Testis (tissue), 2 donors: ENCODE measurements around the gene PCID2.

ENCODE experiments used
- CTCF ChIP-seq, 3 experiments: fragments of 450-650 bp in 2 of 3; fragments of 200-600 bp in 1 of 3; sonication (generic) in 1 of 3; IDR thresholded peaks; one replicate each; pipeline ENCODE4 v1.5.1; 2016 to 2019; ENCODE audit warnings: antibody characterized with exemption in 3 of 3, mild to moderate bottlenecking in 2 of 3, moderate library complexity in 1 of 3
- POLR2A ChIP-seq: fragments of 450-650 bp; IDR thresholded peaks from one replicate; pipeline ENCODE4 v1.6.1; 2017; ENCODE audit warnings: antibody characterized with exemption, mild to moderate bottlenecking, moderate library complexity

GRCh38 chr13:113225515-113225914 is 17.0 kb upstream of the PCID2 start:
- no peak for TF ChIP-seq POLR2A
- no peak for TF ChIP-seq CTCF (IDR thresholded peaks at IDR 0.05)
